Gastrocnemius medialis (tissue), 4 donors: ENCODE results near the gene MERTK. TPM values are rescaled to one million over a fixed set of nuclear protein-coding genes. Genes with fewer than 3 reads are reported as not detected.
"Not testable (repeated sequence)": the region's sequence is repeated elsewhere in the genome, so short reads cannot be mapped to it uniquely, and the experiment has no call there.

Source experiments
- ATAC-seq, 2 donors: fragments of 150-250 bp; one replicate each; pipeline ENCODE4 v1.9.1; 2016
- DNase-seq, 2 donors: peaks; one replicate each; pipeline ENCODE4 v3.0.0-alpha.2; 2019
- H3K27ac ChIP-seq, 4 donors: fragments of 200-600 bp; sonication (generic); 1 replicate in 1 of 4; 2 replicates in 3 of 4; pipeline ENCODE4 v1.5.1; 2016 to 2018; ENCODE audit warnings: mild to moderate bottlenecking in 2 of 4, moderate library complexity in 1 of 4
- H3K27me3 ChIP-seq, 3 donors: fragments of 200-600 bp; sonication (generic) in 2 of 3; 1 replicate in 1 of 3; 2 replicates in 2 of 3; pipeline versions ENCODE4 v1.5.1 to v1.6.0; 2016 to 2019; ENCODE audit warnings: mild to moderate bottlenecking in 1 of 3, moderate library complexity in 1 of 3
- H3K36me3 ChIP-seq, 2 donors: fragments of 200-600 bp; sonication (generic) in 1 of 2; one replicate each; pipeline ENCODE4 v1.5.1; 2017 to 2018
- H3K4me1 ChIP-seq, 2 donors: fragments of 200-600 bp; sonication (generic) in 1 of 2; one replicate each; pipeline ENCODE4 v1.5.1; 2016 to 2017; ENCODE audit warnings: mild to moderate bottlenecking in 2 of 2
- H3K4me3 ChIP-seq, 4 donors: fragments of 200-600 bp; sonication (generic) in 3 of 4; 1 replicate in 1 of 4; 2 replicates in 3 of 4; pipeline ENCODE4 v1.5.1; 2016 to 2019; ENCODE audit warnings: mild to moderate bottlenecking in 2 of 4
- H3K9me3 ChIP-seq, 3 donors: fragments of 200-600 bp; sonication (generic) in 2 of 3; 1 replicate in 1 of 3; 2 replicates in 2 of 3; pipeline ENCODE4 v1.5.1; 2016 to 2019
- CTCF ChIP-seq, 5 experiments: fragments of 450-650 bp in 3 of 5; fragments of 200-600 bp in 2 of 5; sonication (generic) in 2 of 5; IDR thresholded peaks in 4 of 5; conservative IDR thresholded peaks in 1 of 5; 1 replicate in 4 of 5; 2 replicates in 1 of 5; pipeline ENCODE4 v1.5.1; 2016 to 2019; ENCODE audit warnings: antibody characterized with exemption in 5 of 5, mild to moderate bottlenecking in 3 of 5, moderate library complexity in 3 of 5
- POLR2A ChIP-seq, 2 donors: fragments of 450-650 bp; IDR thresholded peaks; one replicate each; pipeline ENCODE4 v1.6.1; 2017; ENCODE audit warnings: antibody characterized with exemption in 2 of 2, mild to moderate bottlenecking in 2 of 2, moderate library complexity in 2 of 2
- in situ Hi-C, 4 donors: fragments of 200-750 bp; cut with MboI; loops; one replicate each; pipeline versions ENCODE4 v1.15.0 to v1.8.0; 2017; ENCODE audit warnings: low sequenced_read_pairs in 4 of 4
- intact Hi-C: fragments of 100-400 bp; cut with DNase I; formaldehyde crosslinking; loops from one replicate; pipeline ENCODE4 v1.15.1; 2023; ENCODE audit warnings: low total_unique reads
- total RNA-seq, 4 donors: library from RNA; depleted of rRNA; stranded (reverse); fragments of >200 nt; gene quantifications; one replicate each; pipeline versions ENCODE4 v1.1.0 to v1.2.3, GENCODE V29; 2016

MERTK gene
- total RNA-seq, result 1 to 10 TPM; 2.4 to 5.7 (median 3.7) TPM

GRCh38 chr2:111897924-111898702, at the start of gene MERTK:
MERTK (plus strand) TSS chr2:111898607; CDS start chr2:111898736, 129 bp downstream.
- peaks cover 10 to 28% (median 12%) of the 10 kb centered on the region in 3 donors for H3K27me3 ChIP-seq
- H3K9me3 ChIP-seq, result no peaks in the 10 kb centered on the region
- H3K36me3 ChIP-seq, result no peaks in the 10 kb centered on the region
- H3K27ac ChIP-seq, result peak within 1 kb of the TSS; percentile 61 to 81 (median 72)
- peak; percentile 32 to 69 (median 57) for TF ChIP-seq CTCF (IDR thresholded peaks at IDR 0.05 in 4 of 5, conservative IDR thresholded peaks at IDR 0.05 in 1 of 5)
- peak; percentile 36 to 50 for TF ChIP-seq POLR2A (IDR thresholded peaks at IDR 0.05)
- H3K4me3 ChIP-seq, result peak within 1 kb of the TSS; percentile 68 to 77 (median 72)
- H3K4me1 ChIP-seq, result peaks cover 0 to 9% of the 10 kb centered on the region in 2 donors
- peak; percentile 63 to 80 for ATAC-seq
- intact Hi-C loops, result loop anchor here (2.0 to 10.0 kb wide), 2 partner anchors 151 to 377 kb away; partner anchors contain the start of gene ZC3H6
- peak; percentile 45 to 48 for DNase-seq
- in situ Hi-C loops, result loop anchor here in 1 of 4 donors (25.0 kb wide), 1 partner anchor 364 kb away; the partner anchor contains the start of gene ZC3H8

- intact Hi-C loops, DNase-seq, H3K4me1 ChIP-seq, H3K27ac ChIP-seq, H3K9me3 ChIP-seq, H3K27me3 ChIP-seq, H3K36me3 ChIP-seq, in situ Hi-C loops, H3K4me3 ChIP-seq: not testable (repeated sequence)
- ATAC-seq, result peak; percentile 53 to 69
- peak in 3 of 5 experiments; percentile 19 to 45 (median 28) for TF ChIP-seq CTCF (IDR thresholded peaks at IDR 0.05 in 4 of 5, conservative IDR thresholded peaks at IDR 0.05 in 1 of 5)
Measured at GRCh38 chr2:111850646-111851045, 47.8 kb upstream of the MERTK start.

- H3K36me3 ChIP-seq, result peaks cover 0 to 15% of the 10 kb centered on the region in 2 donors
- in situ Hi-C loops, H3K4me1 ChIP-seq, ATAC-seq, H3K27ac ChIP-seq, H3K27me3 ChIP-seq, H3K9me3 ChIP-seq, H3K4me3 ChIP-seq, DNase-seq, intact Hi-C loops: not testable (repeated sequence)
Measured at GRCh38 chr2:111852544-111852943, 45.9 kb upstream of the MERTK start.

GRCh38 chr2:111860005-111860404, 38.4 kb upstream of the MERTK start:
- H3K27me3 ChIP-seq, H3K9me3 ChIP-seq, H3K4me1 ChIP-seq, in situ Hi-C loops, H3K4me3 ChIP-seq, intact Hi-C loops, ATAC-seq, H3K27ac ChIP-seq, DNase-seq: not testable (repeated sequence)
- peaks cover 0 to 18% of the 10 kb centered on the region in 2 donors for H3K36me3 ChIP-seq

GRCh38 chr2:111865124-111865523, 33.3 kb upstream of the MERTK start:
- DNase-seq, result not testable (repeated sequence)
- peaks cover 0 to 16% of the 10 kb centered on the region in 2 donors for H3K36me3 ChIP-seq

GRCh38 chr2:111872806-111873205, 25.6 kb upstream of the MERTK start:
- H3K9me3 ChIP-seq, H3K4me3 ChIP-seq, in situ Hi-C loops, DNase-seq, intact Hi-C loops, H3K27ac ChIP-seq, H3K27me3 ChIP-seq, H3K4me1 ChIP-seq, ATAC-seq: not testable (repeated sequence)
- peaks cover 0 to 22% of the 10 kb centered on the region in 2 donors for H3K36me3 ChIP-seq

More at GRCh38 chr2:111865124-111865523, 33.3 kb upstream of the MERTK start:
- ATAC-seq, H3K27ac ChIP-seq, H3K4me1 ChIP-seq, H3K27me3 ChIP-seq, H3K4me3 ChIP-seq, H3K9me3 ChIP-seq, intact Hi-C loops, in situ Hi-C loops: not testable (repeated sequence)
